HG03378 (cell line): ENCODE results near the gene ARHGAP11A.
A peak's percentile ranks its signal among the peaks of the same experiment; 100 is the strongest.
"Not testable (repeated sequence)": the region's sequence is repeated elsewhere in the genome, so short reads cannot be mapped to it uniquely, and the experiment has no call there.

Experiments
- ATAC-seq: cut with Tn5 transposase; IDR thresholded peaks from one replicate; pipeline ENCODE4 v1.9.1; 2021; ENCODE audit warnings: mild to moderate bottlenecking, moderate library complexity; ENCODE audit not compliant: unreplicated experiment

Gene ARHGAP11A

GRCh38 chr15:32615051-32615870 lies at the start of gene ARHGAP11A:
Gene ARHGAP11A, plus strand, starts transcription at chr15:32615504. Its CDS starts 708 bp downstream, at chr15:32616212.
- peak; percentile 64 for ATAC-seq

GRCh38 chr15:32568988-32569387 lies 46.3 kb upstream of the ARHGAP11A start:
- ATAC-seq = not testable (repeated sequence)

GRCh38 chr15:32578482-32578881 lies 36.8 kb upstream of the ARHGAP11A start:
- not testable (repeated sequence) for ATAC-seq

GRCh38 chr15:32585844-32586243 lies 29.5 kb upstream of the ARHGAP11A start:
- not testable (repeated sequence) for ATAC-seq

GRCh38 chr15:32593151-32593550 lies 22.2 kb upstream of the ARHGAP11A start, which contains the start of gene GOLGA8N:
Gene GOLGA8N, plus strand, starts transcription at chr15:32593456.
- not testable (repeated sequence) for ATAC-seq

- ATAC-seq = not testable (repeated sequence)
Observed at GRCh38 chr15:32609518-32609917, 5.8 kb upstream of the ARHGAP11A start.

GRCh38 chr15:32610719-32611118 lies 4.6 kb upstream of the ARHGAP11A start:
- peak; percentile 29 for ATAC-seq

- peak; percentile 2 for ATAC-seq
Observed at GRCh38 chr15:32614712-32615050, 623 bp upstream of the ARHGAP11A start.

GRCh38 chr15:32615871-32616426 lies 645 bp downstream of the ARHGAP11A start:
- ATAC-seq = not testable (repeated sequence)

GRCh38 chr15:32636410-32636809 lies 21.1 kb downstream of the ARHGAP11A start:
- no peak for ATAC-seq

- ATAC-seq = no peak
Observed at GRCh38 chr15:32636908-32637567, 21.7 kb downstream of the ARHGAP11A start.

GRCh38 chr15:32637704-32638103 lies 22.4 kb downstream of the ARHGAP11A start:
- no peak for ATAC-seq

- ATAC-seq = no peak
Observed at GRCh38 chr15:32641517-32642059, 26.3 kb downstream of the ARHGAP11A start, which contains the start of gene SCG5. Gene SCG5, plus strand, starts transcription at chr15:32641710. Its CDS starts 1,883 bp downstream, at chr15:32643593.

GRCh38 chr15:32642667-32643435 lies 27.5 kb downstream of the ARHGAP11A start:
- no peak for ATAC-seq

- no peak for ATAC-seq
Observed at GRCh38 chr15:32643907-32644445, 28.7 kb downstream of the ARHGAP11A start.

GRCh38 chr15:32646291-32646690 lies 31.0 kb downstream of the ARHGAP11A start:
- no peak for ATAC-seq

GRCh38 chr15:32649342-32649741 lies 34.0 kb downstream of the ARHGAP11A start:
- ATAC-seq = no peak

GRCh38 chr15:32651229-32651837 lies 36.0 kb downstream of the ARHGAP11A start:
- ATAC-seq = no peak

- no peak for ATAC-seq
Observed at GRCh38 chr15:32652178-32652577, 36.9 kb downstream of the ARHGAP11A start.

GRCh38 chr15:32656091-32656490 lies 40.8 kb downstream of the ARHGAP11A start:
- no peak for ATAC-seq
